ENCODE measurements around the gene AASS. TPM values are rescaled to one million over a fixed set of nuclear protein-coding genes. Genes with fewer than 3 reads are reported as not detected.

The AASS gene
- total RNA-seq, 1 donor: 26.4 TPM

DNA sequence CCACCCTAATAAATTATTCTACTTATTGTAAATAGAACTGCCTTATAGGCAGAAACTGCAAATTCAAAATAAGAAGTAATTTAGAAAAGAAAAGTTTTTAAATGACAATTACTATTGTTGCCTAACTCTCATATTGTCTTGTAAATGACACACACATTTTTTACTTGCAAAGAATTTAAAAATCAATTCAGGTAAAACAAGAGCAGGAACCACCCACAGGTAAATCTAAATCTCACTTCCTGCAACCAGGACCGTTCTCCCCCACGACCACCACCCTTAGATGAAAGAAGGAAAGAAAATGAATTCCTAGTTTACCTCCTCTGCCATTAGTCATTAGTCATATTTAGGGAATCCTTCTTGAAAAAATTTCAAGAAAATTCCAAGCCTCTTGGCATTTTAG, 4.8 kb upstream of the AASS start:
- H4K20me1 ChIP-seq (ENCODE audit: insufficient read depth, low read length): no peaks in the 10 kb centered on the region
- H3K4me1 ChIP-seq (ENCODE audit: insufficient read depth, low read length): peaks cover 5% of the 10 kb centered on the region
- H3K4me2 ChIP-seq (ENCODE audit: insufficient read depth, low read length): no peak overlapping the region
- H3K36me3 ChIP-seq (ENCODE audit: insufficient read depth, low read length): no peaks in the 10 kb centered on the region
- no peaks in the 10 kb centered on the region for H3K9me3 ChIP-seq (ENCODE audit: low read depth, low read length)
- H3K79me2 ChIP-seq (ENCODE audit: insufficient read depth, low read length): no peaks in the 10 kb centered on the region
- no peak overlapping the region for H3K4me3 ChIP-seq (ENCODE audit: insufficient read depth, low read length)
- no peak for DNase-seq (ENCODE audit: insufficient read length, low spot score, missing footprints)
- H2AFZ ChIP-seq (ENCODE audit: low read length): no peak overlapping the region
- H3K27ac ChIP-seq (ENCODE audit: low read depth, low read length): no peak overlapping the region
- TF ChIP-seq, protein P1, sequence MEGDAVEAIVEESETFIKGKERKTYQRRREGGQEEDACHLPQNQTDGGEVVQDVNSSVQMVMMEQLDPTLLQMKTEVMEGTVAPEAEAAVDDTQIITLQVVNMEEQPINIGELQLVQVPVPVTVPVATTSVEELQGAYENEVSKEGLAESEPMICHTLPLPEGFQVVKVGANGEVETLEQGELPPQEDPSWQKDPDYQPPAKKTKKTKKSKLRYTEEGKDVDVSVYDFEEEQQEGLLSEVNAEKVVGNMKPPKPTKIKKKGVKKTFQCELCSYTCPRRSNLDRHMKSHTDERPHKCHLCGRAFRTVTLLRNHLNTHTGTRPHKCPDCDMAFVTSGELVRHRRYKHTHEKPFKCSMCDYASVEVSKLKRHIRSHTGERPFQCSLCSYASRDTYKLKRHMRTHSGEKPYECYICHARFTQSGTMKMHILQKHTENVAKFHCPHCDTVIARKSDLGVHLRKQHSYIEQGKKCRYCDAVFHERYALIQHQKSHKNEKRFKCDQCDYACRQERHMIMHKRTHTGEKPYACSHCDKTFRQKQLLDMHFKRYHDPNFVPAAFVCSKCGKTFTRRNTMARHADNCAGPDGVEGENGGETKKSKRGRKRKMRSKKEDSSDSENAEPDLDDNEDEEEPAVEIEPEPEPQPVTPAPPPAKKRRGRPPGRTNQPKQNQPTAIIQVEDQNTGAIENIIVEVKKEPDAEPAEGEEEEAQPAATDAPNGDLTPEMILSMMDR (IDR thresholded peaks at IDR 0.05; ENCODE audit: extremely low read depth, low read depth, low read length): no peak
- H3K27me3 ChIP-seq (ENCODE audit: insufficient read depth, low read length): no peaks in the 10 kb centered on the region

DNA sequence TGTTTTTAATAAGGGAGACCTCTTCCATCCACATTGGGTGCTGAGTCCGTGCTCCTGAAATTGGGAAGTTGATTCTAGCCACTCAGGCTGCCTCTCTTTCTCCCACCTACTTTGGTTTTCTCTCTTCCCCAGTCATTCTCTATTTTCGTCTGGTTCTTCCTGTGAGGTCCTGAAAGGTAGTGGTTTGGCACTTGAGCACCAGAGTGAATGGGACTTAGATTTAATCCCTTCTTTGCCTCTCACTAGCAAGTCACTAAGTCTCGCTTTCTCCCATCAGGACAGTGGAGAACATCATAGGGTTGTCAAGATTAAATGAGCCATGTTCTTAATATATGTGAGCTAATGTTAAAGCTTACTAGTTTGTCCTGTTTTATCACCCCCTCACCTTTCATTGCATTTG, 4.0 kb upstream of the AASS start:
- Histone ChIP-seq H3K4me2 (ENCODE audit: insufficient read depth, low read length) (no peak overlapping the region), H3K27me3 (ENCODE audit: insufficient read depth, low read length) (no peaks in the 10 kb centered on the region), H4K20me1 (ENCODE audit: insufficient read depth, low read length) (no peaks in the 10 kb centered on the region), H3K4me1 (ENCODE audit: insufficient read depth, low read length) (peaks cover 8% of the 10 kb centered on the region), H3K27ac (ENCODE audit: low read depth, low read length) (no peak overlapping the region), H3K9me3 (ENCODE audit: low read depth, low read length) (no peaks in the 10 kb centered on the region), H3K79me2 (ENCODE audit: insufficient read depth, low read length) (peaks cover 1% of the 10 kb centered on the region), H3K4me3 (ENCODE audit: insufficient read depth, low read length) (no peak overlapping the region), H2AFZ (ENCODE audit: low read length) (no peak overlapping the region), H3K36me3 (ENCODE audit: insufficient read depth, low read length) (no peaks in the 10 kb centered on the region)
- TF ChIP-seq, protein P1 (IDR thresholded peaks at IDR 0.05; ENCODE audit: extremely low read depth, low read depth, low read length): no peak
- no peak for DNase-seq (ENCODE audit: insufficient read length, low spot score, missing footprints)

DNA sequence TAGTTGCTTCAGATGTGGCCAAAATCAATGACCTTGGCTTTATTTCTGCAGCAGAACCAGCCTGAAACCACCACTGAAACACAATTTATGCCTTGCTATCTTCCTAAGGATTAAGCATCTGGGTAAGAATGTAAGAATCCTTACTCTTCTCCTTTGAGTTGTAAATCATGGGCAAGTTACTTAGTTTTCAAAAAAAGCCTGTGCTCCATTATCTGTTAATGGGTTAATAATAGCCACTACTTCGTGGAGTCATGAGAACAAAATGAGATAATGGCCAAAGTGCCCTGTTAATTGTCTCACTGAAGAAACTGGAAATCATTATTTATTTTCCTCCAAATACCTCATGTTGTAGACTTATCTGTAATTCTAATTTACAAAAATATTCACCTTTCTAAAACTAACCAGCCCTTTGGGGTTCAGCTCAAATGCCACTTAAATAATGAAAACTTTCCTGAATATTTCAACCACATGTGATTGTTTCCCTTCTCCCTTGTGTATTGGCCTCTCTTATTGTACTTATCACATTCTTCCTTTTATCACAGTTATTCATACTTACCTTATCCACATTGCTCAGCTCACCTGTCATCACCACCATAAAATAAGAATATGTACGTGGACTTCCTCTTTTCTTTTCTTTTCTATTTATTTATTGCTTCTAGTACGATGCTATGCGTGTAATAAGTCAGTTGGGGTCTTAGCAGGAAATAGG, 2.0 kb upstream of the AASS start:
- DNase-seq (ENCODE audit: insufficient read length, low spot score, missing footprints): no peak
- H3K9me3 ChIP-seq (ENCODE audit: low read depth, low read length): no peaks in the 10 kb centered on the region
- H3K27me3 ChIP-seq (ENCODE audit: insufficient read depth, low read length): no peaks in the 10 kb centered on the region
- no peaks in the 10 kb centered on the region for H3K36me3 ChIP-seq (ENCODE audit: insufficient read depth, low read length)
- peaks cover 5% of the 10 kb centered on the region for H4K20me1 ChIP-seq (ENCODE audit: insufficient read depth, low read length)
- TF ChIP-seq, protein P1 (IDR thresholded peaks at IDR 0.05; ENCODE audit: extremely low read depth, low read depth, low read length): no peak
- H3K4me3 ChIP-seq (ENCODE audit: insufficient read depth, low read length): no peak overlapping the region
- peaks cover 23% of the 10 kb centered on the region for H3K4me1 ChIP-seq (ENCODE audit: insufficient read depth, low read length)
- no peak overlapping the region for H3K27ac ChIP-seq (ENCODE audit: low read depth, low read length)
- H3K4me2 ChIP-seq (ENCODE audit: insufficient read depth, low read length): no peak overlapping the region
- H2AFZ ChIP-seq (ENCODE audit: low read length): no peak overlapping the region
- peaks cover 16% of the 10 kb centered on the region for H3K79me2 ChIP-seq (ENCODE audit: insufficient read depth, low read length)

DNA sequence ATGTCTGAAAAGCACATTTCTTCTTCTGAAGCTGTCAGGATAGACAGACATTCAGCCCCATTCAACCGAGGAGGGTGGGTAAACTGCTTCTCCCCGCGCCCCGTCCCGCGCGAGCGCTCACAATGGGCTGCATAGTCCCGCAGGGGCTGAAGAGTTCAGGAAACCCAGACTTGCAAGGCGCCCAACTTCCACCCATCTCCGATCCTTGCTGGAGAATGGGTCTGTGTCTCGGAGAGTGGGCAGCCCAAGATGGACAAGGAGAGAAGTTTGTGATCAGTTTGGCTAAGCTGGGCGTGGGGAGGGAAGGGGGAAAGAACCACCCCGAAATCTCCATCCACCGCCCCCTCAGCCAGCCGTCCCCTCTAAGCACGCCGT, 686 bp downstream of the AASS start:
- H3K4me3 ChIP-seq (ENCODE audit: insufficient read depth, low read length): peak overlapping the region; percentile 93
- no peaks in the 10 kb centered on the region for H3K36me3 ChIP-seq (ENCODE audit: insufficient read depth, low read length)
- H3K27ac ChIP-seq (ENCODE audit: low read depth, low read length): peak overlapping the region; percentile 86
- H4K20me1 ChIP-seq (ENCODE audit: insufficient read depth, low read length): peaks cover 5% of the 10 kb centered on the region
- TF ChIP-seq, protein P1 (IDR thresholded peaks at IDR 0.05; ENCODE audit: extremely low read depth, low read depth, low read length): no peak
- no peaks in the 10 kb centered on the region for H3K9me3 ChIP-seq (ENCODE audit: low read depth, low read length)
- H2AFZ ChIP-seq (ENCODE audit: low read length): peak overlapping the region; percentile 91
- peak; percentile 26 for DNase-seq (ENCODE audit: insufficient read length, low spot score, missing footprints)
- peaks cover 30% of the 10 kb centered on the region for H3K4me1 ChIP-seq (ENCODE audit: insufficient read depth, low read length)
- H3K4me2 ChIP-seq (ENCODE audit: insufficient read depth, low read length): peak overlapping the region; percentile 88
- H3K79me2 ChIP-seq (ENCODE audit: insufficient read depth, low read length): peaks cover 28% of the 10 kb centered on the region
- H3K27me3 ChIP-seq (ENCODE audit: insufficient read depth, low read length): no peaks in the 10 kb centered on the region

Data from osteoblast (primary cell).